ENCODE results near the gene FAM135A. TPM values are rescaled to one million over a fixed set of nuclear protein-coding genes. Genes with fewer than 3 reads are reported as not detected.
"Not testable (repeated sequence)": the region's sequence is repeated elsewhere in the genome, so short reads cannot be mapped to it uniquely, and the experiment has no call there.

The FAM135A gene
- total RNA-seq, 1 donor from 2014 or later, result 3.9 TPM

DNA sequence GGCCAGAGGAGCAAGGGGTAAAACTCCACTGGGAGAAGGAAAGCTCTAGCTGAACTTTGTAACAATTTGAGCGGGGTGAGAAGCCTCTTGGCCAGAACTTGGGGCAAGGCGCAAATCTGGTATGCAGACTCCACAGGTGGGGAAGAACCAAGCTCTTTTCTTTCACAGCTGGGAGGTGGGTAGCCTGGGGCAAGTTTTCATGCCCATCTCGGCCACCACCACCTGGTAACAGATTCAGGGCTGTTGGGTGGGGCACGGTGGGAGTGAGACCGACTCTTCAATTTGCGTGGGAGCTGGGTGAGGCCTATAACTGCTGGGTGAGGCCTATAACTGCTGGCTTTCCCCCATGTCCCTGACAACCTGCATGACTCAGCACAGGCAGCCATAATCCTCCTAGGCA is 190.9 kb downstream of the FAM135A start:
- ATAC-seq (no peak), DNase-seq (ENCODE audit: low spot score) (no peak)

DNA sequence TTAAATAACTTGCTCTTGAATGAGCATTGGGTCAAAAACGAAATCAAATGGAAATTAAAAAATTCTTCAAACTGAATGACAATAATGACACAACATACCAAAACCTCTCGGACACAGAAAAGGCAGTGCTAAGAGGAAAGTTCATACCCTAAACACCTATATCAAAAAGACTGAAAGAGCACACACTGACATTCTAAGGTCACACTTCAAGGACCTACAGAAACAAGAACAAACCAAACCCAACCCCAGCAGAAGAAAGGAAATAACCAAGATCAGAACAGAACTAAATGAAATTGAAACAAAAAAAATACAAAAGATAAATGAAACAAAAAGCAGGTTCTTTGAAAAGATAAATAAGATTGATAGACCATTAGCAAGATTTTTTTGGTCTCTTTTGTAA is 194.1 kb downstream of the FAM135A start:
- not testable (repeated sequence) for DNase-seq (ENCODE audit: low spot score)

DNA sequence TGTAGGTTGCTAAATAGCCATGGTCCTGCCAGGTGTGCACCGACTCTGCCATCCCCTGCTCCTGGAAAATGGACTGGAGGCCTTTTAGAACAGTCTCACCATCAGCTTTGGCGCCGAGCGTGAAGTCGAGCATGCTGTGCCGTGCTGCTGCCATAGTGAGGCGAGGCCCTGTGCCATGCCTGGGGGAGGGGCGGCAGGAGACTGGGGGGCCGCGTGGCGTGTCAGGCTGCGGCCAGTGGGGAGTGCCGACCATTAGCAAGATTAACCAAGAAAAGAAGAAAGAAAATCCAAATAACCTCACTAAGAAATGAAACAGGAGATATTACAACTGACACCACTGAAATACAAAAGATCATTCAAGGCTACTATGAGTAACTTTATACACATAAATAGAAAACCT is 195.9 kb downstream of the FAM135A start:
- ATAC-seq; DNase-seq (ENCODE audit: low spot score): not testable (repeated sequence)

More for the DNA sequence above, 194.1 kb downstream of the FAM135A start:
- ATAC-seq, result not testable (repeated sequence)

Other genes starting within 250 kb of the FAM135A start
- not detected for gene COL9A1, start 110.4 kb upstream of the FAM135A start, total RNA-seq
- gene SDHAF4, start 153.4 kb downstream of the FAM135A start, total RNA-seq, result 4.7 TPM